Colonic mucosa (tissue), 4 donors: ENCODE measurements around the gene GASK1A. TPM values are rescaled to one million over a fixed set of nuclear protein-coding genes. Genes with fewer than 3 reads are reported as not detected.

Source experiments
- DNase-seq: peaks from one replicate; pipeline ENCODE4 v3.0.0-alpha.2; 2020
- H3K27ac ChIP-seq: fragments of 200-600 bp; one replicate; pipeline ENCODE4 v1.8.0; 2021
- H3K27me3 ChIP-seq: fragments of 200-600 bp; one replicate; pipeline ENCODE4 v1.8.0; 2021
- H3K36me3 ChIP-seq: fragments of 200-600 bp; one replicate; pipeline ENCODE4 v1.8.0; 2021
- H3K4me1 ChIP-seq: fragments of 200-600 bp; one replicate; pipeline ENCODE4 v1.8.0; 2021; ENCODE audit warnings: mild to moderate bottlenecking
- H3K4me3 ChIP-seq: fragments of 200-600 bp; one replicate; pipeline ENCODE4 v1.8.0; 2021
- H3K9ac ChIP-seq, 2 donors: one replicate each; pipeline ENCODE4 v1.7.0; 2013; ENCODE audit warnings: control low read depth in 2 of 2, low read depth in 2 of 2, low read length in 2 of 2
- H3K9me3 ChIP-seq: fragments of 200-600 bp; one replicate; pipeline ENCODE4 v1.8.0; 2021
- CTCF ChIP-seq: fragments of 200-600 bp; IDR thresholded peaks from one replicate; pipeline ENCODE4 v1.8.0; 2022; ENCODE audit warnings: antibody characterized with exemption, mild to moderate bottlenecking
- intact Hi-C: fragments of 100-400 bp; cut with DNase I; formaldehyde crosslinking; loops from one replicate; pipeline ENCODE4 v1.14.1; 2022
- total RNA-seq, 2 donors: library from RNA; stranded (reverse); fragmentation: NEBNext Ultra II Directional in 1 of 2; extraction: Animal tissue kit (Norgen Biotek cat#: 25700) in 1 of 2; gene quantifications; one replicate each; pipeline ENCODE4 v1.2.1, GENCODE V29; 2021
- donor health status: healthy.
- donor health status: DM: no; HTN: no; CAD: no.
- donor health status: DM: no; HTN: no; CAD: no.

The GASK1A gene
- total RNA-seq, 2 donors from 2014 or later = 1.3 to 2.2 TPM

GRCh38 chr3:43031889-43032545, 52.9 kb downstream of the GASK1A start:
- intact Hi-C loops = no loop called here
- no peak overlapping the region for H3K4me3 ChIP-seq
- no peak overlapping the region for H3K9ac ChIP-seq
- H3K27ac ChIP-seq = no peak overlapping the region
- no peak for TF ChIP-seq CTCF
- no peaks in the 10 kb centered on the region for H3K27me3 ChIP-seq
- no peaks in the 10 kb centered on the region for H3K36me3 ChIP-seq
- no peak for DNase-seq
- no peaks in the 10 kb centered on the region for H3K9me3 ChIP-seq
- H3K4me1 ChIP-seq = no peaks in the 10 kb centered on the region

GRCh38 chr3:43032646-43033628, 53.8 kb downstream of the GASK1A start:
- Histone ChIP-seq H3K27ac (no peak overlapping the region), H3K9ac (no peak overlapping the region), H3K4me1 (no peaks in the 10 kb centered on the region), H3K9me3 (no peaks in the 10 kb centered on the region), H3K36me3 (no peaks in the 10 kb centered on the region), H3K27me3 (no peaks in the 10 kb centered on the region), H3K4me3 (no peak overlapping the region)
- intact Hi-C loops = no loop called here
- no peak for TF ChIP-seq CTCF
- no peak for DNase-seq

DNA sequence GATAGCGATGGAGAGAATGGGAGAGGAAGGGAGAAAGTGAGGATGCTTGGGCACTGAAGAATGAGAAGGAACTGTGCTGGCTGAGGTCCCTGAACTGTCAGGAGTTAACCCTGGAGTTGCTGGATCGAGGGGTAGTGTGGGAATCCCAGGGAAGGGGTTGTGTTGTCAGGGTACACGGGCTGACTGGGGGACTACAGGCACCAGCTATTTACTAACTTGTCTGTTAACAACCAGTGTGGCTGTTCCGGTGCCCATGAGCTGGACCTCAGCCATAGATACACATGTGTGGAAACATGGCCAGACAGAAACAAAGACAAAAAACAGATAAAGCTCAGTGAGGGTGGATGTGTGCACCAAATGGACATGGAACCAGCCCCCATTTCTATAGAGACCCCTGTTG, 55.1 kb downstream of the GASK1A start:
- Histone ChIP-seq H3K9ac (no peak overlapping the region), H3K4me3 (no peak overlapping the region), H3K27ac (no peak overlapping the region), H3K4me1 (no peaks in the 10 kb centered on the region), H3K27me3 (no peaks in the 10 kb centered on the region), H3K36me3 (no peaks in the 10 kb centered on the region), H3K9me3 (no peaks in the 10 kb centered on the region)
- TF ChIP-seq CTCF = no peak
- DNase-seq = no peak
- intact Hi-C loops = no loop called here

GRCh38 chr3:43034911-43035310, 55.8 kb downstream of the GASK1A start:
- H3K36me3 ChIP-seq = no peaks in the 10 kb centered on the region

More at GRCh38 chr3:43034911-43035310, 55.8 kb downstream of the GASK1A start:
- no peak overlapping the region for H3K27ac ChIP-seq
- H3K9me3 ChIP-seq = no peaks in the 10 kb centered on the region
- intact Hi-C loops = no loop called here
- H3K4me1 ChIP-seq = no peaks in the 10 kb centered on the region
- no peak overlapping the region for H3K9ac ChIP-seq
- no peak overlapping the region for H3K4me3 ChIP-seq
- no peak for TF ChIP-seq CTCF
- no peaks in the 10 kb centered on the region for H3K27me3 ChIP-seq
- DNase-seq = no peak
